Pons (tissue), 1 donor: ENCODE data around the gene EVA1A.
A peak's percentile ranks its signal among the peaks of the same experiment; 100 is the strongest.

Experiments
- DNase-seq: peaks from one replicate; pipeline ENCODE4 v3.0.0-alpha.2; 2016; ENCODE audit warnings: low spot score

EVA1A gene

GRCh38 chr2:75589391-75590105 lies 28.8 kb upstream of the EVA1A start:
- no peak for DNase-seq

GRCh38 chr2:75587954-75588587 lies 27.3 kb upstream of the EVA1A start:
- DNase-seq = no peak

GRCh38 chr2:75586971-75587370 lies 26.2 kb upstream of the EVA1A start:
- no peak for DNase-seq

- no peak for DNase-seq
Measured at GRCh38 chr2:75582840-75583239, 22.1 kb upstream of the EVA1A start.

- DNase-seq = no peak
Measured at GRCh38 chr2:75580606-75581005, 19.9 kb upstream of the EVA1A start.

- DNase-seq = no peak
Measured at GRCh38 chr2:75580156-75580555, 19.4 kb upstream of the EVA1A start.

GRCh38 chr2:75579186-75579585 lies 18.4 kb upstream of the EVA1A start:
- no peak for DNase-seq

GRCh38 chr2:75577280-75577679 lies 16.5 kb upstream of the EVA1A start:
- DNase-seq = no peak

- no peak for DNase-seq
Measured at GRCh38 chr2:75574106-75574505, 13.4 kb upstream of the EVA1A start.

- DNase-seq = no peak
Measured at GRCh38 chr2:75573145-75573878, 12.6 kb upstream of the EVA1A start.

- DNase-seq = no peak
Measured at GRCh38 chr2:75571730-75572430, 11.1 kb upstream of the EVA1A start.

- peak; percentile 7 for DNase-seq
Measured at GRCh38 chr2:75570948-75571729, 10.4 kb upstream of the EVA1A start.

GRCh38 chr2:75570024-75570947 lies 9.5 kb upstream of the EVA1A start:
- DNase-seq = no peak

GRCh38 chr2:75569546-75569945 lies 8.8 kb upstream of the EVA1A start:
- DNase-seq = no peak

GRCh38 chr2:75568174-75568573 lies 7.4 kb upstream of the EVA1A start:
- DNase-seq = no peak

- DNase-seq = no peak
Measured at GRCh38 chr2:75565472-75566462, 5.0 kb upstream of the EVA1A start.

GRCh38 chr2:75564713-75565359 lies 4.1 kb upstream of the EVA1A start:
- DNase-seq = no peak

- DNase-seq = no peak
Measured at GRCh38 chr2:75564026-75564688, 3.4 kb upstream of the EVA1A start.
